ENCODE data around the gene SEC63.

DNA sequence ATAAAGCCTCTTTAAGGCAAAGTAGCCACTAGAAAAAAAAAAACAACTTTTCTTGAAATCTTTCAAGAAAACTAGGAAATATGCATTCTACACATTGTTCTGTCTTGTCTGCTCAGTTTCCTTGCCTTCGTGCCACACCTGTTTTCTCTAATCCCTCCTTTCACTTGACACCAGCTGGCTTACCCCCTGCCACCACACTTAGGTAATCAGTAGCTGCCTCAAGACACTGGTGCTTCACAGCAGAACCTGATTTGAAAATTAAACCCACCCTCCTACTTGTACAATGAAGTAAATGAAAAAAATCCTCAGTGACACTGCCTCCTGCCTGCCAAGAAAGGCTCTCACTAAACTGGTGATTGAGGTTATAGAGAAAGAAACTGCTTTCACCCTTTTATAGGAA is 88.1 kb downstream of the SEC63 start:
- TF ChIP-seq, protein P1, sequence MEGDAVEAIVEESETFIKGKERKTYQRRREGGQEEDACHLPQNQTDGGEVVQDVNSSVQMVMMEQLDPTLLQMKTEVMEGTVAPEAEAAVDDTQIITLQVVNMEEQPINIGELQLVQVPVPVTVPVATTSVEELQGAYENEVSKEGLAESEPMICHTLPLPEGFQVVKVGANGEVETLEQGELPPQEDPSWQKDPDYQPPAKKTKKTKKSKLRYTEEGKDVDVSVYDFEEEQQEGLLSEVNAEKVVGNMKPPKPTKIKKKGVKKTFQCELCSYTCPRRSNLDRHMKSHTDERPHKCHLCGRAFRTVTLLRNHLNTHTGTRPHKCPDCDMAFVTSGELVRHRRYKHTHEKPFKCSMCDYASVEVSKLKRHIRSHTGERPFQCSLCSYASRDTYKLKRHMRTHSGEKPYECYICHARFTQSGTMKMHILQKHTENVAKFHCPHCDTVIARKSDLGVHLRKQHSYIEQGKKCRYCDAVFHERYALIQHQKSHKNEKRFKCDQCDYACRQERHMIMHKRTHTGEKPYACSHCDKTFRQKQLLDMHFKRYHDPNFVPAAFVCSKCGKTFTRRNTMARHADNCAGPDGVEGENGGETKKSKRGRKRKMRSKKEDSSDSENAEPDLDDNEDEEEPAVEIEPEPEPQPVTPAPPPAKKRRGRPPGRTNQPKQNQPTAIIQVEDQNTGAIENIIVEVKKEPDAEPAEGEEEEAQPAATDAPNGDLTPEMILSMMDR (conservative IDR thresholded peaks at IDR 0.05; ENCODE audit: low read length), result peak; percentile 46; the same call in 1 of the 2 replicates
- TF ChIP-seq EZH2phosphoT487 (IDR thresholded peaks at IDR 0.05; ENCODE audit: borderline replicate concordance, low read depth, low read length), result no peak
